GM12873 (cell line): ENCODE results near the gene RND3.

ENCODE experiments used
- TF ChIP-seq, protein P1 (sequence below): IDR thresholded peaks from 2 replicates; pipeline ENCODE4 v1.5.1; 2012; ENCODE audit warnings: low read depth, mild to moderate bottlenecking, moderate library complexity, low read length, control low read depth; ENCODE audit not compliant: insufficient read depth; ENCODE audit errors: missing control alignments

The RND3 gene

GRCh38 chr2:150431561-150432311 is 55.7 kb downstream of the RND3 start:
- TF ChIP-seq, protein P1, sequence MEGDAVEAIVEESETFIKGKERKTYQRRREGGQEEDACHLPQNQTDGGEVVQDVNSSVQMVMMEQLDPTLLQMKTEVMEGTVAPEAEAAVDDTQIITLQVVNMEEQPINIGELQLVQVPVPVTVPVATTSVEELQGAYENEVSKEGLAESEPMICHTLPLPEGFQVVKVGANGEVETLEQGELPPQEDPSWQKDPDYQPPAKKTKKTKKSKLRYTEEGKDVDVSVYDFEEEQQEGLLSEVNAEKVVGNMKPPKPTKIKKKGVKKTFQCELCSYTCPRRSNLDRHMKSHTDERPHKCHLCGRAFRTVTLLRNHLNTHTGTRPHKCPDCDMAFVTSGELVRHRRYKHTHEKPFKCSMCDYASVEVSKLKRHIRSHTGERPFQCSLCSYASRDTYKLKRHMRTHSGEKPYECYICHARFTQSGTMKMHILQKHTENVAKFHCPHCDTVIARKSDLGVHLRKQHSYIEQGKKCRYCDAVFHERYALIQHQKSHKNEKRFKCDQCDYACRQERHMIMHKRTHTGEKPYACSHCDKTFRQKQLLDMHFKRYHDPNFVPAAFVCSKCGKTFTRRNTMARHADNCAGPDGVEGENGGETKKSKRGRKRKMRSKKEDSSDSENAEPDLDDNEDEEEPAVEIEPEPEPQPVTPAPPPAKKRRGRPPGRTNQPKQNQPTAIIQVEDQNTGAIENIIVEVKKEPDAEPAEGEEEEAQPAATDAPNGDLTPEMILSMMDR: no peak

GRCh38 chr2:150429384-150429961 is 58.0 kb downstream of the RND3 start:
- TF ChIP-seq, protein P1: no peak

GRCh38 chr2:150428641-150429040 is 58.8 kb downstream of the RND3 start:
- TF ChIP-seq, protein P1: no peak

GRCh38 chr2:150427298-150427697 is 60.2 kb downstream of the RND3 start:
- TF ChIP-seq, protein P1: no peak

- TF ChIP-seq, protein P1: no peak
Observed at GRCh38 chr2:150426724-150427123, 60.7 kb downstream of the RND3 start.

GRCh38 chr2:150426315-150426714 is 61.2 kb downstream of the RND3 start:
- TF ChIP-seq, protein P1: no peak

GRCh38 chr2:150425121-150425955 is 62.1 kb downstream of the RND3 start:
- TF ChIP-seq, protein P1: no peak
